Hindlimb muscle (tissue), 1 donor: ENCODE measurements around the gene PTPN7. TPM values are rescaled to one million over a fixed set of nuclear protein-coding genes. Genes with fewer than 3 reads are reported as not detected.

Experiments used
- DNase-seq: peaks from one replicate; pipeline ENCODE4 v3.0.0-alpha.2; 2013
- polyA plus RNA-seq: library from polyadenylated mRNA; unstranded; fragments of 120-200 nt; gene quantifications from one replicate; pipeline ENCODE4 v1.2.1, GENCODE V29; 2013; ENCODE audit not compliant: insufficient read length

Gene PTPN7
- polyA plus RNA-seq, 1 donor, result 1.1 TPM

GRCh38 chr1:202105571-202106339 is 54.6 kb downstream of the PTPN7 start:
- no peak for DNase-seq

GRCh38 chr1:202104073-202104472 is 56.3 kb downstream of the PTPN7 start:
- DNase-seq, result no peak

- no peak for DNase-seq
Observed at GRCh38 chr1:202101184-202101583, 59.2 kb downstream of the PTPN7 start.

Other genes with a start within 250 kb of the PTPN7 start
- gene LMOD1, start 214.1 kb downstream of the PTPN7 start, polyA plus RNA-seq, result 46.6 TPM
- gene TIMM17A, start 205.1 kb downstream of the PTPN7 start, polyA plus RNA-seq, result 35.1 TPM
- gene RNPEP, start 178.0 kb downstream of the PTPN7 start, polyA plus RNA-seq, result 20.1 TPM
- 0.15 TPM for gene ELF3, start 150.0 kb downstream of the PTPN7 start, polyA plus RNA-seq
- 0.04 TPM for gene GPR37L1, start 37.7 kb downstream of the PTPN7 start, polyA plus RNA-seq
- 40.3 TPM for gene ARL8A, start 15.9 kb downstream of the PTPN7 start, polyA plus RNA-seq
- 0.34 TPM for gene LGR6, start 33.2 kb upstream of the PTPN7 start, polyA plus RNA-seq
- gene UBE2T, start 181.3 kb upstream of the PTPN7 start, polyA plus RNA-seq, result 15.4 TPM
- gene PPP1R12B, start 188.1 kb upstream of the PTPN7 start, polyA plus RNA-seq, result 75.6 TPM